ENCODE measurements around the gene FAM131A.

DNA sequence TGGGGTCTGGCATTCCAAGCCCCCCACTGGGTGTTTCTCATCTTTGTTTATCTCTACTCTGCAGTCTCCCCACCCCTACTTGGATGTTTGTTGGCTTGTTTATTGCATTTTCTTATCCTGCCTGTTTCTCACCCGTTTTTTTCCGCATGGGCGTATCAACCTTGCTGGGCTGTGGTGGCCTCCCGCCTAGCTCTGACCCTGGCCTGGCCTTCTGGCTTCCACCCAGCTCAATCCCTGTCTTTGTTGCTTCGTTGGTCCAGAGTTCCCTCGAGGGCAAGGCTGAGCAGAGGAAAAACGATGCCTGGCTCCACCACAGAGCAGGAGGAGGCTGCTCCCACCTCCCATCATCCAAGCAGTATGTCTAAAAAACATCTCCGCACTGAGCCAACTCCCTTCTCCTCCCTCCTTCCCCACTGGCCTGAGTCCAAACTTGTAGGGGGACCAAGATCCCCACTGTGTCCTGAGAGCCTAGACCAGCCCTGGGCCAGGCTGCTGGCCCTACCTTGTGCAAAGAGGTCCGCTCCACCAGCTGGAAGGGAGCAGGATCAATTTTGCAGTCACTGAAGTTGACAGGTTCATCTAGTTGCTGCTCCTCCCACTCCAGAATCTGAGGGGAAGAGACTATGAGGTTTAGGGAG, 14.2 kb downstream of the FAM131A start:
- TF ChIP-seq POLR2A (IDR thresholded peaks at IDR 0.05) (no peak), POLR2AphosphoS5 (IDR thresholded peaks at IDR 0.05) (no peak)
- TF ChIP-seq, protein P1, sequence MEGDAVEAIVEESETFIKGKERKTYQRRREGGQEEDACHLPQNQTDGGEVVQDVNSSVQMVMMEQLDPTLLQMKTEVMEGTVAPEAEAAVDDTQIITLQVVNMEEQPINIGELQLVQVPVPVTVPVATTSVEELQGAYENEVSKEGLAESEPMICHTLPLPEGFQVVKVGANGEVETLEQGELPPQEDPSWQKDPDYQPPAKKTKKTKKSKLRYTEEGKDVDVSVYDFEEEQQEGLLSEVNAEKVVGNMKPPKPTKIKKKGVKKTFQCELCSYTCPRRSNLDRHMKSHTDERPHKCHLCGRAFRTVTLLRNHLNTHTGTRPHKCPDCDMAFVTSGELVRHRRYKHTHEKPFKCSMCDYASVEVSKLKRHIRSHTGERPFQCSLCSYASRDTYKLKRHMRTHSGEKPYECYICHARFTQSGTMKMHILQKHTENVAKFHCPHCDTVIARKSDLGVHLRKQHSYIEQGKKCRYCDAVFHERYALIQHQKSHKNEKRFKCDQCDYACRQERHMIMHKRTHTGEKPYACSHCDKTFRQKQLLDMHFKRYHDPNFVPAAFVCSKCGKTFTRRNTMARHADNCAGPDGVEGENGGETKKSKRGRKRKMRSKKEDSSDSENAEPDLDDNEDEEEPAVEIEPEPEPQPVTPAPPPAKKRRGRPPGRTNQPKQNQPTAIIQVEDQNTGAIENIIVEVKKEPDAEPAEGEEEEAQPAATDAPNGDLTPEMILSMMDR (IDR thresholded peaks at IDR 0.05) = no peak

All from upper lobe of left lung (tissue), 4 donors.